Subcutaneous adipose tissue (tissue), 4 donors: ENCODE measurements around the gene CTPS2. TPM values are rescaled to one million over a fixed set of nuclear protein-coding genes. Genes with fewer than 3 reads are reported as not detected.

Experiments
- CTCF ChIP-seq: fragments of 450-650 bp; IDR thresholded peaks from one replicate; pipeline ENCODE4 v1.5.1; 2016; ENCODE audit warnings: low read depth, mild to moderate bottlenecking, control low read depth, antibody characterized with exemption, moderate library complexity
- total RNA-seq, 4 donors: library from RNA; depleted of rRNA; stranded (reverse); fragments of >200 nt; gene quantifications; one replicate each; pipeline ENCODE4 v1.1.0, GENCODE V29; 2016

The CTPS2 gene
- total RNA-seq, 4 donors from 2014 or later, result 13.4 to 21.8 (median 18.5) TPM

GRCh38 chrX:16683007-16683664, 29.3 kb downstream of the CTPS2 start:
- no peak for TF ChIP-seq CTCF

GRCh38 chrX:16678689-16679088, 33.8 kb downstream of the CTPS2 start:
- no peak for TF ChIP-seq CTCF

- no peak for TF ChIP-seq CTCF
These were observed 41.5 kb downstream of the CTPS2 start for GRCh38 chrX:16671005-16671404.

- TF ChIP-seq CTCF, result no peak
These were observed 45.9 kb downstream of the CTPS2 start for GRCh38 chrX:16666541-16666940.

GRCh38 chrX:16665089-16665488, 47.4 kb downstream of the CTPS2 start:
- no peak for TF ChIP-seq CTCF

GRCh38 chrX:16664626-16665025, 47.8 kb downstream of the CTPS2 start:
- TF ChIP-seq CTCF, result no peak

- no peak for TF ChIP-seq CTCF
These were observed 48.4 kb downstream of the CTPS2 start for GRCh38 chrX:16664074-16664473.
